Upper lobe of right lung (tissue), 1 donor: ENCODE results near the gene MYOZ1. TPM values are rescaled to one million over a fixed set of nuclear protein-coding genes. Genes with fewer than 3 reads are reported as not detected.
A peak's percentile ranks its signal among the peaks of the same experiment; 100 is the strongest.

ENCODE experiments used
- ATAC-seq: fragments of 200-7000 bp; cut with Tn5 transposase; one replicate; pipeline ENCODE4 v1.9.1; 2020; ENCODE audit warnings: mild to moderate bottlenecking, moderate library complexity
- DNase-seq: peaks from one replicate; pipeline ENCODE4 v3.0.0-alpha.2; 2020
- H3K27ac ChIP-seq: fragments of 200-600 bp; one replicate; pipeline ENCODE4 v1.8.0; 2022
- H3K27me3 ChIP-seq: fragments of 200-600 bp; one replicate; pipeline ENCODE4 v1.8.0; 2022; ENCODE audit warnings: mild to moderate bottlenecking
- H3K36me3 ChIP-seq: fragments of 200-600 bp; one replicate; pipeline ENCODE4 v1.8.0; 2022
- H3K4me1 ChIP-seq: fragments of 200-600 bp; one replicate; pipeline ENCODE4 v1.8.0; 2022
- H3K4me3 ChIP-seq: fragments of 200-600 bp; one replicate; pipeline ENCODE4 v1.8.0; 2022; ENCODE audit warnings: mild to moderate bottlenecking
- H3K9me3 ChIP-seq: fragments of 200-600 bp; one replicate; pipeline ENCODE4 v1.8.0; 2022
- CTCF ChIP-seq: fragments of 200-600 bp; IDR thresholded peaks from one replicate; pipeline ENCODE4 v1.8.0; 2022; ENCODE audit warnings: antibody characterized with exemption
- intact Hi-C: fragments of 100-400 bp; cut with DNase I; formaldehyde crosslinking; loops from one replicate; pipeline ENCODE4 v1.11.0; 2022
- total RNA-seq: library from RNA; stranded (reverse); fragmentation: NEBNext Ultra II Directional; extraction: Animal tissue kit (Norgen Biotek cat#: 25700); gene quantifications from one replicate; pipeline ENCODE4 v1.2.1, GENCODE V29; 2021
- donor health status: DM: no; HTN: yes; CAD: no; lungs with severe emphysema.

The MYOZ1 gene
- total RNA-seq, 1 donor from 2014 or later, result 5.2 TPM

GRCh38 chr10:73635781-73636180 is 5.5 kb downstream of the MYOZ1 start:
- DNase-seq (no peak), ATAC-seq (no peak)
- H3K4me3 ChIP-seq, result no peak overlapping the region
- no peaks in the 10 kb centered on the region for H3K36me3 ChIP-seq
- H3K4me1 ChIP-seq, result no peaks in the 10 kb centered on the region
- intact Hi-C loops, result no loop called here
- H3K27ac ChIP-seq, result no peak overlapping the region
- TF ChIP-seq CTCF, result no peak
- H3K27me3 ChIP-seq, result no peaks in the 10 kb centered on the region
- H3K9me3 ChIP-seq, result no peaks in the 10 kb centered on the region

- intact Hi-C loops, result no loop called here
- Histone ChIP-seq H3K4me3 (no peak overlapping the region), H3K36me3 (no peaks in the 10 kb centered on the region), H3K27ac (no peak overlapping the region), H3K27me3 (no peaks in the 10 kb centered on the region), H3K9me3 (no peaks in the 10 kb centered on the region), H3K4me1 (no peaks in the 10 kb centered on the region)
- ATAC-seq, result peak; percentile 21
- TF ChIP-seq CTCF, result no peak
- no peak for DNase-seq
Measured at GRCh38 chr10:73634421-73634820, 6.9 kb downstream of the MYOZ1 start.

GRCh38 chr10:73629165-73629564 is 12.1 kb downstream of the MYOZ1 start:
- TF ChIP-seq CTCF, result no peak
- ATAC-seq (no peak), DNase-seq (no peak)
- intact Hi-C loops, result no loop called here
- no peak overlapping the region for H3K27ac ChIP-seq
- no peak overlapping the region for H3K4me3 ChIP-seq
- H3K36me3 ChIP-seq, result no peaks in the 10 kb centered on the region
- H3K9me3 ChIP-seq, result no peaks in the 10 kb centered on the region
- peaks cover 5% of the 10 kb centered on the region for H3K4me1 ChIP-seq
- H3K27me3 ChIP-seq, result no peaks in the 10 kb centered on the region

GRCh38 chr10:73628405-73628804 is 12.9 kb downstream of the MYOZ1 start:
- no peak overlapping the region for H3K27ac ChIP-seq
- no peak for ATAC-seq
- DNase-seq, result no peak

GRCh38 chr10:73627300-73627699 is 14.0 kb downstream of the MYOZ1 start:
- no peaks in the 10 kb centered on the region for H3K36me3 ChIP-seq
- H3K4me1 ChIP-seq, result peaks cover 5% of the 10 kb centered on the region
- no peaks in the 10 kb centered on the region for H3K9me3 ChIP-seq
- intact Hi-C loops, result no loop called here
- TF ChIP-seq CTCF, result no peak
- ATAC-seq (no peak), DNase-seq (no peak)
- H3K27me3 ChIP-seq, result no peaks in the 10 kb centered on the region
- no peak overlapping the region for H3K27ac ChIP-seq
- no peak overlapping the region for H3K4me3 ChIP-seq

More at GRCh38 chr10:73628405-73628804, 12.9 kb downstream of the MYOZ1 start:
- no peak for TF ChIP-seq CTCF
- Histone ChIP-seq H3K27me3 (no peaks in the 10 kb centered on the region), H3K36me3 (no peaks in the 10 kb centered on the region), H3K4me3 (no peak overlapping the region), H3K4me1 (peaks cover 5% of the 10 kb centered on the region), H3K9me3 (no peaks in the 10 kb centered on the region)
- intact Hi-C loops, result no loop called here
